Inferior parietal cortex (tissue), 1 donor: ENCODE data around the gene NTRK2.

ENCODE experiments used
- DNase-seq: peaks from one replicate; pipeline ENCODE4 v3.0.0-alpha.2; 2016; ENCODE audit errors: extremely low spot score

The NTRK2 gene

DNA sequence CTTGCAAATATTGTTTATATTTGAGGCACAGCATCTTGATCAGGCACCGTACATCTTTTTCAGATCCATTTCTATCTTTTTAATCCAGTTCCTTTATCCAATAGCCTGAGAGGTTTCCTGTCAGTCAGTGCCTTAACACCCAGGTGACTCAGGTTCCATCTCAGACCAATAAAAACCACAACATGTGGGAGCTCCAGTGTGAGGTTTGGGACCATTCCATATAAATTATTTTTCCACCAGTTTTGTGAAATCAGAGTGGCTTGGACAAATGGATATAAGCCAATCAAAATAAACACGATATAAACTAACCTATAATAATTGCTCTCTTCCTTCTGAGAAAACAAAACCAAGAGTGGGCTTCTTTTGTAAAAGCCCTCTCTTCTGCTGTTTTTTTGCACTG lies 351.3 kb downstream of the NTRK2 start:
- no peak for DNase-seq

DNA sequence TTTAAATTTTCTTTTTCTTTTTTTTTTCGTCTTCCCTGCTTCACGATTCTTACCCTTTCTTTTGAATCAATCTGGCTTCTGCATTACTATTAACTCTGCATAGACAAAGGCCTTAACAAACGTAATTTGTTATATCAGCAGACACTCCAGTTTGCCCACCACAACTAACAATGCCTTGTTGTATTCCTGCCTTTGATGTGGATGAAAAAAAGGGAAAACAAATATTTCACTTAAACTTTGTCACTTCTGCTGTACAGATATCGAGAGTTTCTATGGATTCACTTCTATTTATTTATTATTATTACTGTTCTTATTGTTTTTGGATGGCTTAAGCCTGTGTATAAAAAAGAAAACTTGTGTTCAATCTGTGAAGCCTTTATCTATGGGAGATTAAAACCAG lies 352.2 kb downstream of the NTRK2 start:
- DNase-seq: no peak

DNA sequence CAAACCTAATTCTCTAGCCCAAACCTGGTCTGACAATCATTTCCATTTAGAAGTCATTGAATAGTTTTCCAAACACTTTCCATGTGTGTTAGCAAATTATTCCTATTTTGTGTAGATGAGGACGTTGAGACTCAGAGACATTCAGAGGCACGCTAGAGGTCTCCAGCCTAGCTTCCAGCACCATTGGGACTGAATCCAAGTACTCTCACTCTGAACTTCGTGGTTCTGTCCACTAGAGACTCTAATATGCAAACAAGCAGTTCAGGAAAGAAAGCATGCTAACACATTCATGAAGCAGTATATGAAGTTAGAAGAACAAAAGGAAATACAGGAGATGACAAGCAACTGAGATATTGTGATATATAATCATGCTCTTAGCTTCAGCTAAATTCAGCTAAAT lies 354.8 kb downstream of the NTRK2 start:
- DNase-seq: peak; percentile 82

DNA sequence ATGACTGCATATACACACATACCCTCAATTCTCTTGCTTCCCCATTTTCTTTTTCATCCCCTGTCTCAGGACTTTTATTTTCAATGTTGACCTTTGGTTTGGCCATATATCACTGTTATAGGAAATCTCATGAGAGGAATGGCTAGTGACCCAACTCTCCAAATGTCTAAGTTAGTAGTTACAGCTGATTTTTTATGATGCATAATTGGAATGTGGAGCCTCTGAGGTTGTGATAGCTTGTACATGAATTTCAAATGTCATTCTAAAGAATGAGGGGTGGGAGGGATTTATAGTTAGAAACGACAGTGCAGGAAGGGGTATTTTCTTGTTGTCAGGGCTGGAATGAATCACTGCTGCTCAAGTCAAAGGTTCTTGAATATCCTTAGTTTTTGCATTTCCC lies 356.1 kb downstream of the NTRK2 start:
- DNase-seq: no peak

DNA sequence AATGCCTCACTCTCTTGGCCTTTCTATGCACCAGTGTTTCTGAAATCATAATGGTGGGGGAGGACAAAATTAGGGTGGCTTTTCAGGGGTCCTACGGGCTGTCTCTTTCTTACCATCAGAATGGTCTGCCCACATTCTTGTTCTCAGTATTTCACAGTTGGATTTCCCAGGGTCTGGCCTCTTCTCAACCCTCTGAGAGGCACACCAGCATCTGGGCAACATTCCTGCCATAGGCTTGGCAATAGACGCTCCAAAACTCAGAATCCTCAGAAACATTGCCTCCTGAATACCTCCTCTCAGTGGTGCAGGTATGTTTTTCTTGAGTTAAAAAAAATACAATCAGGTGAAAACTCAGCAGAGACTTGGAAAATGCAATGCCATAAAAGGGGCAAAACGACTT lies 358.3 kb downstream of the NTRK2 start:
- no peak for DNase-seq

DNA sequence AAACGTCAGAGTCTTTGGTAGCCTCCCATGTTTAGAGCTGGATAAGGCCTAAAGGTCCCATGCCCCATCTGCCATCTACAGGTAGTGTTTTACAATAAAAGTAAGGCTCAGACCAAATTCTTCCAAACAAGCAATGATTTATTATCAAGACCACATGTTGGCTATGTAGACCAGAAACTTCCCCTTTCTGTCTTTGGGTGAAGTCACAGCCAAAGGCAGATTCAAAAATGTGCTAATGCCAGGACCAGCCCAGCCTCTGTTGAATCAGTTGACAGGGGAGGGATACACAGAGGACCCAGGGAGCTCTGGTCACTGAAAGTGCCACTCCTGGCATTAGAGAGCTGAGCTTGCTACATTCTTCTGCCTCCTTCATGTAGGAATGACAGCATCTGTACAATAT lies 360.8 kb downstream of the NTRK2 start:
- DNase-seq: no peak

DNA sequence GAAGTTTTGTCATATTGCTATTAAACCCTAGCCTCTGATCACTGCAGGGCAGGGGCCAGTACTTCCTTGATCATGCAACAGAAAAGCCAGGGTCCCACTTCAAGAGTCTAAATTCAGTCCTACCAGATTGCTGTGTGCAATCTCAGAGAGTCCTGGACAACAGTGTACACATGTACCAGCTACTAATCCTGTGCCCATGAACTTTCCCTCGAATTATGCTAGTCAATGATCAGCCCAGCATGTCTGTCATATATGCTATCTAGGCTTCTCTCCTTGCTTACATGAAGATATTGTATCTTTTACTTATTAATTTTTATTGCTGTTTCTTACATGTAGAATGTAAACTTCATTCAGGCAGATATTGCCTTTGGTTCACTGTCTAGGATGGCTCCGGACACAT lies 367.0 kb downstream of the NTRK2 start:
- no peak for DNase-seq

DNA sequence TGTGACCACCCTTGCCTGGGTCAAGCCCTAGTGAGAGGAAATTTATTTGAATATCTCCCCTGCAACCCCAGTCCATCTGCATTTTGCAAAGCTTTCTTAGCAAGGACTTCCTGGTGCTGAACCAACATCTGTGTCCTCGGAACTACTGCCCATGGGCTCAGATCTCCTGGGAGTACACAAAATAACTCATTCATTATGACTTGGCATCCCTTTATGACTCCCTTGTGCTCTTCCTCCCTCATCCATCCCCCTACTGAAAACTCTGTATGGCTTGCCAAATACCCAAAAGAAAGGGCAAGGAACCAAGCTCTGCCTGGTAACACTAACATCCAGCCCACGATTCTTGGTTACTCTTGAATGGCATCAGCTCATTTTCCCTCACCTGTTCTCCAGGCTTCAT lies 368.5 kb downstream of the NTRK2 start:
- DNase-seq: peak; percentile 90

DNA sequence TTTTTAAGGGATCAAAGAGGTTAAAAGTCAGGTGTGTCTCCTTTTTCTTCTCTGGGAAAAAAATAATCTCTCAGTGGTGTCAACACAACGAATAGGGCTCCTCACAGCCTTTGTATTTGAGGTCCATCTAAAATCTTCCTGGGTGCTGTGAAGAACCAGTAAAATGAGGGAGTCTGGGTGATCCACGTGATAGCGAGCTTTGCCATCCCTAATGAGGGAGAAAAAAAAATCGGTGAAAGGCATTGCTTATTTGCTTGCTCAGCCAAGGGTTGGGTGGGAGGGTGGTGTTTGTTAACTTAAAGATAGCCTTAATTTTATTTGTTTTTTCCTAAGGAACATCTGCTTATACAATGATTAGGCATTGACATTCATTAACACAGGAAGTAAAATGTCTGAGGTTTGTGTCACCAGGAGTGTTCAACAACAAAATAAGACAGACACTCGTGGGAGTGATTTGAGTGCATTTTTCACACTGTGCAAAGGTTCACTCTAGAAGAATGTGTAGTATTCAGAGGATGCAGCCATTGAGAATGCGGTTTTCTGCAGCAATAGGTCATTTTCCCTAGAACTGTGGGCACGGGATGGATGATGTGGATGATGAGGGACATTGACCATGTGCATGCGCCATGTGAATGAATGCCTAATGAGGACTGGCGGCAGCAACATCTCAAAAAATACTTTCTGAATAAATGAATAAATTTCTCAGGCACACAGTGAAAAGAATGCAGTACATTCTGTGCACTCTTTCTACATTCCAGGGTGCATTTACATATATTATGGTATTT lies 369.5 kb downstream of the NTRK2 start:
- peak; percentile 76 for DNase-seq

DNA sequence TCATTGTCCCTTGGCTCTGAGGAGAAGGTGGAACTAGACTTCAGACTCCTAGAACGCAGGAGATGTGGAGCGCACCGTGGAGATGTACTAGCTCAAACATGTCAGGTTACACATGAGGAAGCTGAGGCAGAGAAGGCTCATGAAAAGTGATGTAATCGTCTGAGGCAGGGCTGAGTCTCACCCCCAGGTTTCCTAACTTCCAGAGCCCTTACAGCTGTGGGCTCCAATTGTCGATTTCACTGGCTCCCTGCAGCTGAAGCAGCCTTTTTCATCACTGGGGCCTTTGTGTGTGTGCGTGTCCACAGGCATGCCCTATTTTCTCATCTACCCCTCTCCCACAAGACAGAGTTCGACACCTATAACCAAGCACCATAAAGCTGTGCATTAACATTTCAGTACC lies 370.6 kb downstream of the NTRK2 start:
- DNase-seq: peak; percentile 77

DNA sequence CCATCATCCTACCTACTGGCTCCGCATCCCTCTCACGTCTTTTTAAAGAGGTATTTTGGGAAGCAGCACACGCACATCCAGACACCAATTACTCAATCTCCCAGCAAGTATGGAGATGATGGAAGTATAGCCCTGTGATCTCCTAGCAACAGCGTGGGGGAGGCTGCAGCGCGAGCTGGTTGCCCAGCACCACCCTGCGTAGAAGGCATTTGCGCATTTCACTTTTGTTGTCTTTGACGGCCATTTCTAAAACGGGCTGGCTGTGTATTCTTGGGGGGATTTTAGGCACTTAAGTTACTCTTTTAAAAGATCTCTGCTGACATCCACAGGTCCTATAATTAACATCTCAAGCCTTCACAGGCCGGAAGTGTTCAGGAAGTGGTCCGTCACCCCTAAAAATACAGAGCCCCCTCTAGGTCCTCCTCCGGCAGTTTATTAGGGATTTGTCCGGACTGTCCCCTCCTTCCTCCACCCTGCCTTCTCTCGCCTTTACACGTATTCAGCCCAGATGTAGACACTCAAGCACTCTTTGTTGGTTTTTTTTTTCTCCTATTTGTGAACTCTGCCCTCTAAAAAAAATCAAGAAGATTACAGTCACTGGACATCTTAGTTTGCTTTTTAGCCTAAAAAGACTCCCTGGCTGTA lies 371.4 kb downstream of the NTRK2 start:
- peak; percentile 87 for DNase-seq

DNA sequence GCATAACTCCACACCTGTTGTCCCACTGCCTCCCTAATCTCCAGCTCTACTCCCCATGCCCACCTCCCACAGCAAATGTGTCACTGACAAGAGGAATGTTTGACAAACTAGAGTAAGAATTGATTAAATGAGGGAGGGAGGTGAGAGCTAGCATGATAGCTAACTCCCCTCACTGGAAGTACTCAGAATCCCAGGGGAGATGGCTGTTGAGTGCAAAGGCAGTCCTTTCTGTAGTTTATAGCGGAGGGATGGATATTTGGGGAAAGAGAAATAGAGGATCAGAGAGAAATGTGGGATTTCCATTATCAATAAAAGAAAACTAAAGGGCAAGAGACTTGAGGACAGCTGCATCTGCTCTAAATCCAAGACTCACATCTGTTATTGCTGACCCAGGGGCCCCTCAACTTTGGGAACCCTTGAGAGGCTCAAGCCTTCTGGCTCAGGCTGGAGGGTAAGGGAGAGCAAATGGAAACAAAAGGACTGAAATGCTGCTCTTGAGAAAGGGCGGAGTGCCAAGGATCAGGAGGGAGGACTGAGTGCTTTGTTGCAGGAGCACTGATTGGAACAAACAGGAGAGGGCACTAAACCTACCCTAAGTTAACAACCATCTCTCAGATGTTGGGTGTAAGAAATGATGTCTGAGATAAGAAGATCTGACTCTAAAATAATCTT lies 372.1 kb downstream of the NTRK2 start:
- DNase-seq: no peak

DNA sequence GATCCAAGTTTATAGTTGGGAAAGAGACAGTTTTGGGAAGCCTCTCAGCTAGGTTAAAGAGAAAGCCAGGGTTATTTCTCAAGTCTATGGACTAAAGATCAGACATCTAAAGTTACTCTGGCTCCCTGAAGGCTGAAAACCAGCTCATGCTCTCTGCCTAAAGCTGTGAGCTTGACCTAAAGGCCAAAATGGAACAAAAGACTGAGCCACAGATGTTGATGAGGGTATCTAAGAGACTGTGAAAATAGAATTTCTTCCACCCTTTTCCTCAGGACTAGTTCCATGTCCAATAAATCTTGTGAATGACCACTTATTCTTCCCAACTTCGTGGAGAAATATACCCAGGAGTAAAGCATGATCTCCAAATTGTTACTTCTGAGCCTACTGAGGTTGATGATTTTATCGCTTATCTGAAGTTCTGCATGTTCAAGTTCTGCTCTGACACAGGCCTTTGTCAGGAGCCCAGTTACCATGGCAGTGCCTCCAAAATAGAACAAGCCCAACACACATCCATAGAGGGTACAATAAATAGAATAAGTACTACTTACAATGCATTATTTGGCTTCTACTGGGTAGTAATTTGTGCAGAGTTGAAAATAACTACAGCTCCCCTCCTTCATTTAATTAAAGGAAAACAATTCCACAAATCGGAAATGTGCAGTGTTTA lies 373.6 kb downstream of the NTRK2 start:
- DNase-seq: no peak

DNA sequence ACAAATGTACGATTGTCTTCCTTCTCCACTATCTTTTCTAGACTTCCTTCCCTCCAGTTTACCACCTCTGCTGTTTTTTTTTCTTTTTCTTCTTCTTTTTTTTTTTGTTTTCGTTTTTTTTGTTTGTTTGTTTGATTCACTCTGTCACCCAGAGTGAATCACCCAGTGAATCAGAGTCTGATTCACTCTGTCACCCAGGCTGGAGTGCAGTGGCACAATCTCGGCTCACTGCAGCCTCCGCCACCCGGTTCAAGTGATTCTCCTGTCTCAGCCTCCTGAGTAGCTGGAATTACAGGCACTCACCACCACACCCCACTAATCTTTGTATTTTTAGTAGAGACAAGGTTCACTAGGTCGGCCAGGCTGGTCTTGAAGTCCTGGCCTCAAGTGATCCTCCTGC lies 375.7 kb downstream of the NTRK2 start:
- no peak for DNase-seq

DNA sequence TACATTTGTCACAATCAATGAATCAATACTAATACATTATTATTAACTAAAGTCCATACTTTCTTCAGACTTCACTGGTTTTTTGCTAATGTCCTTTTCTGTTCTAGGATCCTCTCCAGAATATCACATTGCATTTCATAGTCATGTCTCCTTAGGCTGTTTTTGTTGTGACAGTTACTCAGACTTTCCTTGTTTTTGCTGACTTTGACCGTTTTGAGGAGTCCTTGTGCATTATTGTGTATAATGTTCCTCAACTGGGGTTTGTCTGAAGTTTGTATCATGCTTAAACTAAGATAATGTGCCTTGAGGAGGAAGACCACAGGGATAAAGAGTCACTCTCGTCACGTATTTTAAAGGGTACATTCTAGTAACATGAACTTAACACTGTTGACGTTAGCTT lies 376.9 kb downstream of the NTRK2 start:
- DNase-seq: no peak

DNA sequence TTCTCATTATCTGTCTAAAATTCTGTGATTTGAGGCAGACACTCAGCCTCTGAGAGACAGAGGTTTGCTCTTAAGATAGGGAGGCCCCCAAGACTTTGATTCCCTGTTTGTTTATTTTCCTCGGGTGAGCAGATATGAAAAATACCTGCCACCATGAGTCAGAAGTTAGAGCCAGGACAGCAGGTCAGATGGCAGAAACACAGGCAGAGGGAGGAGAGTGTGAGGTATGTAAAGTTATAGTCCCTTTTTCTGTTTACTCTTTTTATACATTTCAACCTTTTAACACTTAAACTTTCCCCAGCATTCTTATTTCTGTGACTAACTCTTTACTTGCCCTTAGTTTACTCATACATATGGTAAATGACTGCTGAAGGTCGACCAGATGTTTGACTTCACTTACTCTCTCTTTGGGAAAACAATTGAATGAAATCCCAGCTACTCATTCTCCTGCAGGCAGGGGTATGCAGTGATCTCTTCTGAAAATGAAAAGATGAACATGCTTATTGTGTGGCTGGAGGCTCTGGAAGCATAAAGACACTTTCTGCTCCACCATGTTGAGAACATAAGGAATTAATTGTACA lies 383.8 kb downstream of the NTRK2 start:
- no peak for DNase-seq

DNA sequence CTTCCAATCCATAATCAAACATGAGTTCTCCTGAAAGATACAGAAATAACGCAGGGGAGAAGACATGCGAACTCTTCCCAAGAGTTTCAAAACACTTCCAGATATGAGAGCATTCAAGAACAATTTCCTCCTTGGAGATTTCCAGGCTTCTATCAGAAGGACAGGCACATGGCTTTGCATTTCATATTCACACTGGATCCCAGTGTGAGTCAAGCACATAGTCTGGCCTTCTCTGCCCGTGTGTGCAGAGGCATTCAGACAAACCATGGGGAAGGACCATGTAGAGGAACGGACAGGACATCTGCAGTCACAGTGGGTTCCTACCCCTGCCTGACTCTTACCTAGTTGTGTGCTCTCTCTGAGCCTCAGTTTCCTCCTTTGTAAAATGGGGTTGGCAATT lies 384.5 kb downstream of the NTRK2 start:
- DNase-seq: no peak

DNA sequence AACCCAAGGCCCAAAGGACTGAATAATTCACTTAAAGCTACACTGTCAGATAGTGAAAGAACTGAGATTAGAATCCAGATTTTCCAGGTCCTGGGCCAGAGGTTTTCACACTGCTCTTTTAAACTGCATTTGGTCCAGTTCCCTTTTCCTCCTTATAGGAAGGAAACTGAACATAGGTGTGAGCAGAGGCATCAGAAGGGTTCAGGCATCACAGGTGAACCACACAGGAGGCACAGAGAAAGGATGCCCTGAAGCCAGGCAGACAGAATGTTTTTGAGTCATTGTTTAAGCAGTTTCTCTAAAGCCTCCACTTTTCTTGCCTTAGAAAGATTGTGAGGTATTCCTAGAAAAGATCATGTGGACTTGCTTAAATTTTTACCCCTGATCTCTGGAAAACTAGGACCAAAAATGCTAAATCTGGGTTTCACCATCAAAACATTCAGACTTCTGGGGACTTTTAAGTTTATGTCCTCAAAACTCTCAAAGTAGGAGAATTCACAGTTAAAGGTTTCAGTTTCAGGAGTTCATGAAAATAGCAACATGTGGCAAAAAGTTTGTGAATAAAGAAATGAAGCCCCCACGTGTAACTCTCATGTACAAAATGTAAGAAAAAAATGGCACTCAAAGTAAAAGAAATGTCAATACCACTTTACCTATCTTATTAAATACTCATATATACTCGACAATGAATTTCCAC lies 386.1 kb downstream of the NTRK2 start:
- DNase-seq: no peak

DNA sequence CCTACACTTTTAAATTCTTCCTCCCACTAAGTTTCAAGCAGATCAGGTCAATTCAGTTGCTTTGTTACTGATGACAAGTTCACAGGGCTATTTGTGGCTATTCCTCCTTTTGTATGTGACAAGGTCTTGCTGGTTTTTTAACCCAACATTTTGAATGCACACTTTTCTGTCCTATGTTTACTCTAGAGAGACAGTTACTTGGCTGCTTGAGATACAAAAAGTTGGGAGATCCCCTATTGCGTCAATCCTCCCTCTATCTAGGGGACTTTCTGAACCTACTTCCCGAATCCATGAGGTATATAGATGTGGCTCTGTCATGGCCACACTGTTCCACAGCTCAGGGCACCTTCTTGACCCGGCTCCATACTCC lies 386.7 kb downstream of the NTRK2 start:
- DNase-seq: no peak

DNA sequence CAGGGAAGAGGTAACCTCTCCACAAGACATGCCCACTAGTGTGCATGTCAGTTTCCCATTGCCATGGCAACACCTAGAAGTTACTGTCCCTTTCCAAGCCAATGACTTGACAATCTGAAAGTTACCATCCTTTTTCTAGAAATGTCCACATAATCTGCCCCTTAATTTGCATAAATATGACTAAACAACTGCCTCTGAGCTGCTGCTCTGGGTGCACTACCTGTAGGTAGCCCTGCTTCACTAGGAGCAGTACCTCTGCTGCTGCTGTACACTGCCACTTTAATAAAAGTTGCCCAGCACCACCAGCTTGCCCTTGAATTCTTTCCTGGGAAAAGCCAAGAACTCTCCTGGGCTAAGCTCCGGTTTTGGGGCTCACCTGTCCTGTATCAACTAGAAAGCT lies 392.4 kb downstream of the NTRK2 start:
- DNase-seq: no peak

DNA sequence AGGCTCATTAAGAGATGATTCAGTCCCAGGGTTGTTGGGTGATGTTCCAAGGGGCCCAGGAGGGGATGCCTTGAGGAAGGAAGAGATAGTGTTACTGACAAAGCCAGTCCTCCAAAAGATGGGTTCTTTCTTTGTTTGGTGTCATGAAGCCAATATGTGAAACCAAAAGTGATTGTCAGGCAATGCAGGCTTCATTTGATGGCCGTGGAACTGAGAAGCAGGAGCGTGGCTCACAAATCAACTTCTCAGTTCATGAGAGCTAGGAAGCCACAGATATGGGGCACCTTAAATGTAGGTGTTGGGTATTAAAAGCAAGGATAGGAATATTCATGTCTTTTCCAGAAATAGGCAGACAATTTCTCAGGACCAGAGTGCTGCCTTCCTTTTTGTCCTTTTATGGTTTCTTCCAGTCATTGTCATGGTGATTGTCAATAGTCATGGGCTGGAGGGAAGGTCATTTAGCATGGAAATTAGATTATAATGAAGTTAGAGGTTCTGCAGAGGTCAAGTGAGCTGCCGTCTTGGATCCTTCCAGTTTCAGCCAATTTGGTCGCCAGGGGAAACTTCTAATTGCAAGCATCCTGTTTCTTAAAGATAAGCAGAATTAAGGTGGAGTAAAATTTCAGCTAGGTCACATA lies 393.0 kb downstream of the NTRK2 start:
- no peak for DNase-seq
